GM12892 (cell line): ENCODE results near the gene DDX20.

Source experiments
- POLR2A ChIP-seq: IDR thresholded peaks from 2 replicates; pipeline ENCODE4 v1.6.1; 2011; ENCODE audit warnings: low read depth, low read length, control low read depth
- POLR2AphosphoS5 ChIP-seq: IDR thresholded peaks from 2 replicates; pipeline ENCODE4 v1.6.1; 2011; ENCODE audit warnings: low read depth, low read length, control low read depth

DNA sequence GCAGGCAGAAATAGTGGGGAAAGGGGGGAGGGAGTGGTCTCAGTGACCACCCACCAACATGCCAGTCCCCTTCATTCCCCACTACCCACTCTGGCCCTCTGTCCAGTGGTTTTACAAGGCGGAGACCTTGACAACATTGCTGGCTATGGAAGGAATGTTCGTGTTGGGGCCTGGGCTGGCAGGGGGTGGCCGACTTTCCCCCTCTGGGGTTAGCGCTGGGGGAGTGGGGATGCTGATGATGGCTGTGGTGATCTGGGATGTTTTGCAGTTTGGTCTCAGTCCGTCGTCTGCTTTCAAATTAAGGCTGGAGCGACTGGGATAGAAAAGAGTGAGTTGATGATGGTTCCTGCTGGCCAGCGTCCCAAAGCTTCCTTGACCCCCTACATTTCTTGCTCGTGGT is 20.3 kb downstream of the DDX20 start:
- TF ChIP-seq POLR2A (no peak), POLR2AphosphoS5 (no peak)
